DMS153 (cell line): ENCODE results near the gene SPOCK2.

Experiments
- DNase-seq: peaks from one replicate; lab custom pipeline; 2025; lab: John Stamatoyannopoulos, UW

The SPOCK2 gene

GRCh38 chr10:72088889-72089575, 681 bp upstream of the SPOCK2 start:
- DNase-seq, result no peak

GRCh38 chr10:72087392-72087968, 871 bp downstream of the SPOCK2 start:
- DNase-seq, result no peak

- no peak for DNase-seq
Observed at GRCh38 chr10:72086466-72087391, 1.6 kb downstream of the SPOCK2 start.

- no peak for DNase-seq
Observed at GRCh38 chr10:72085864-72086465, 2.4 kb downstream of the SPOCK2 start.

- no peak for DNase-seq
Observed at GRCh38 chr10:72085166-72085565, 3.2 kb downstream of the SPOCK2 start.

GRCh38 chr10:72083790-72084459, 4.4 kb downstream of the SPOCK2 start:
- DNase-seq, result no peak

- DNase-seq, result no peak
Observed at GRCh38 chr10:72082856-72083789, 5.2 kb downstream of the SPOCK2 start.

- DNase-seq, result no peak
Observed at GRCh38 chr10:72081772-72082590, 6.4 kb downstream of the SPOCK2 start.

- DNase-seq, result no peak
Observed at GRCh38 chr10:72081210-72081609, 7.1 kb downstream of the SPOCK2 start.

GRCh38 chr10:72080042-72080975, 8.0 kb downstream of the SPOCK2 start:
- no peak for DNase-seq

GRCh38 chr10:72079356-72079755, 9.0 kb downstream of the SPOCK2 start:
- DNase-seq, result no peak

- DNase-seq, result no peak
Observed at GRCh38 chr10:72077275-72077990, 10.9 kb downstream of the SPOCK2 start.

- no peak for DNase-seq
Observed at GRCh38 chr10:72076756-72077155, 11.6 kb downstream of the SPOCK2 start.

GRCh38 chr10:72075376-72076115, 12.8 kb downstream of the SPOCK2 start:
- DNase-seq, result no peak

- DNase-seq, result no peak
Observed at GRCh38 chr10:72074574-72075375, 13.6 kb downstream of the SPOCK2 start.
